ENCODE data around the gene CPXM1. TPM values are rescaled to one million over a fixed set of nuclear protein-coding genes. Genes with fewer than 3 reads are reported as not detected.

CPXM1 gene
- polyA plus RNA-seq, 3 donors from 2014 or later: 0.74 to 1.2 TPM; not detected in 1

Other genes starting within 250 kb of the CPXM1 start
- 10 to 100 TPM; 69.5 to 94.8 (median 71.2) TPM for gene NOP56, start 148.0 kb downstream of the CPXM1 start, polyA plus RNA-seq
- 100 to 1,000 TPM; 110 to 185 (median 133) TPM for gene IDH3B, start 136.4 kb downstream of the CPXM1 start, polyA plus RNA-seq
- 1 to 10 TPM; 1.3 to 1.8 (median 1.7) TPM for gene EBF4, start 107.8 kb downstream of the CPXM1 start, polyA plus RNA-seq
- not detected for gene C20orf141, start 14.4 kb upstream of the CPXM1 start, polyA plus RNA-seq
- gene TMEM239, start 15.7 kb upstream of the CPXM1 start, polyA plus RNA-seq: not detected
- 10 to 100 TPM; 21.9 to 24.1 (median 23.4) TPM for gene PCED1A, start 40.0 kb upstream of the CPXM1 start, polyA plus RNA-seq
- 10 to 100 TPM; 61.8 to 81.3 (median 76.5) TPM for gene VPS16, start 40.1 kb upstream of the CPXM1 start, polyA plus RNA-seq
- 10 to 100 TPM; 39.5 to 63.5 (median 60.0) TPM for gene PTPRA, start 72.9 kb upstream of the CPXM1 start, polyA plus RNA-seq
- gene GNRH2, start 243.0 kb upstream of the CPXM1 start, polyA plus RNA-seq: not detected
- 10 to 100 TPM; 65.2 to 76.5 (median 70.7) TPM for gene MRPS26, start 245.4 kb upstream of the CPXM1 start, polyA plus RNA-seq